B cell (primary cell): ENCODE results near the gene CUL9. TPM values are rescaled to one million over a fixed set of nuclear protein-coding genes. Genes with fewer than 3 reads are reported as not detected.
A peak's percentile ranks its signal among the peaks of the same experiment; 100 is the strongest.

Experiments
- ATAC-seq: fragments of 200-7000 bp; cut with Tn5 transposase; one replicate; pipeline ENCODE4 v1.10.0; 2021; ENCODE audit warnings: low read depth, mild to moderate bottlenecking, moderate number of reproducible peaks, moderate library complexity
- CTCF ChIA-PET: fragments of 350-600 bp; sonication (Branson Sonifier 250); formaldehyde crosslinking; loops from one replicate; lab custom pipeline; 2021; ENCODE audit warnings: antibody characterized with exemption, inconsistent platforms; lab: Charles Lee
- POLR2A ChIA-PET: fragments of 350-600 bp; sonication (Branson Sonifier 250); formaldehyde crosslinking; loops from one replicate; lab custom pipeline; 2021; ENCODE audit warnings: antibody characterized with exemption; lab: Charles Lee
- DNase-seq: peaks from one replicate; pipeline ENCODE4 v3.0.0; 2013
- H2AFZ ChIP-seq: 2 replicates; pipeline ENCODE4 v1.6.1; 2012; ENCODE audit warnings: mild to moderate bottlenecking, low read depth, low read length; ENCODE audit not compliant: insufficient read depth, poor library complexity, severe bottlenecking
- H3K27ac ChIP-seq, 2 donors: 1 replicate in 1 of 2; 2 replicates in 1 of 2; pipeline ENCODE4 v1.5.1; 2012 to 2013; ENCODE audit warnings: low read length in 2 of 2, mild to moderate bottlenecking in 2 of 2, moderate library complexity in 1 of 2
- H3K27me3 ChIP-seq, 4 experiments: fragments of 200-600 bp in 1 of 4; sonication (generic) in 1 of 4; replicated peaks in 1 of 4; 1 replicate in 2 of 4; 2 replicates in 2 of 4; pipeline versions ENCODE4 v1.6.1 to v1.7.0; 2013 to 2016; ENCODE audit warnings: low read length in 3 of 4, mild to moderate bottlenecking in 2 of 4, mixed read lengths in 1 of 4, moderate library complexity in 1 of 4; ENCODE audit not compliant: insufficient read depth in 4 of 4, control insufficient read depth in 3 of 4; ENCODE audit errors: control extremely low read depth in 1 of 4
- H3K36me3 ChIP-seq, 2 experiments: replicated peaks in 1 of 2; 1 replicate in 1 of 2; 2 replicates in 1 of 2; pipeline versions ENCODE4 v1.6.1 to v1.7.1; 2013; ENCODE audit warnings: low read length in 1 of 2; ENCODE audit not compliant: insufficient read depth in 2 of 2, control insufficient read depth in 1 of 2; ENCODE audit errors: control extremely low read depth in 1 of 2, extremely low read depth in 1 of 2
- H3K4me1 ChIP-seq, 2 donors: fragments of 200-600 bp in 1 of 2; sonication (generic) in 1 of 2; 1 replicate in 1 of 2; 2 replicates in 1 of 2; pipeline versions ENCODE4 v1.5.1 to v1.6.1; 2013 to 2017; ENCODE audit warnings: low read length in 2 of 2; ENCODE audit not compliant: control insufficient read depth in 2 of 2, insufficient read depth in 2 of 2
- H3K4me2 ChIP-seq: replicated peaks from 2 replicates; pipeline ENCODE3; 2012; ENCODE audit warnings: mild to moderate bottlenecking, low read depth, low read length; ENCODE audit not compliant: poor library complexity, severe bottlenecking
- H3K4me3 ChIP-seq, 5 experiments: fragments of 200-600 bp in 1 of 5; sonication (generic) in 1 of 5; 1 replicate in 3 of 5; 2 replicates in 2 of 5; pipeline versions ENCODE4 v1.5.1 to v1.7.0; 2011 to 2016; ENCODE audit warnings: low read length in 4 of 5, mild to moderate bottlenecking in 4 of 5, low read depth in 2 of 5, control low read depth in 1 of 5, moderate library complexity in 1 of 5; ENCODE audit not compliant: insufficient read depth in 1 of 5; ENCODE audit errors: control extremely low read depth in 1 of 5, extremely low read depth in 1 of 5
- H3K79me2 ChIP-seq: fragments of 200-600 bp; sonication (generic); one replicate; pipeline ENCODE4 v1.6.0; 2016; ENCODE audit warnings: low read length; ENCODE audit not compliant: control insufficient read depth, insufficient read depth
- H3K9ac ChIP-seq: fragments of 200-600 bp; sonication (generic); 2 replicates; pipeline ENCODE4 v1.6.1; 2017; ENCODE audit warnings: mild to moderate bottlenecking, low read length, moderate library complexity
- H3K9me3 ChIP-seq, 3 donors: one replicate each; pipeline versions ENCODE4 v1.6.1 to v1.7.1; 2013; ENCODE audit warnings: low read length in 2 of 3; ENCODE audit not compliant: control insufficient read depth in 2 of 3, insufficient read depth in 1 of 3; ENCODE audit errors: control extremely low read depth in 1 of 3
- H4K20me1 ChIP-seq: 2 replicates; pipeline ENCODE4 v1.6.0; 2012; ENCODE audit warnings: mild to moderate bottlenecking, low read length; ENCODE audit not compliant: insufficient read depth, control insufficient read depth, poor library complexity, severe bottlenecking
- H3K27ac Mint-ChIP-seq: one replicate; pipeline ENCODE4 v1.8.0; 2021; ENCODE audit warnings: mixed read lengths
- H3K27me3 Mint-ChIP-seq: one replicate; pipeline ENCODE4 v1.8.0; 2021; ENCODE audit warnings: mixed read lengths
- H3K4me1 Mint-ChIP-seq: one replicate; pipeline ENCODE4 v1.8.0; 2021; ENCODE audit warnings: mixed read lengths
- H3K4me3 Mint-ChIP-seq: one replicate; pipeline ENCODE4 v1.8.0; 2021; ENCODE audit warnings: mixed read lengths
- H3K9me3 Mint-ChIP-seq: one replicate; pipeline ENCODE4 v1.8.0; 2022; ENCODE audit warnings: mixed read lengths; ENCODE audit not compliant: insufficient read depth
- EZH2 ChIP-seq: IDR thresholded peaks from 2 replicates; pipeline ENCODE4 v1.6.1; 2012; ENCODE audit warnings: borderline replicate concordance, low read depth, mild to moderate bottlenecking, moderate library complexity, low read length; ENCODE audit not compliant: insufficient read depth, poor library complexity, severe bottlenecking
- WGBS: methylation state at CpG from one replicate; pipeline ENCODE4 v1.1.5; 2013; ENCODE audit warnings: missing lambda C conversion rate; ENCODE audit not compliant: insufficient coverage; 5-methylcytosine and 5-hydroxymethylcytosine counted together
- intact Hi-C: fragments of 100-400 bp; cut with micrococcal nuclease; formaldehyde crosslinking; loops from one replicate; pipeline ENCODE4 v1.10.0; 2022
- polyA plus RNA-seq: library from polyadenylated mRNA; depleted of rRNA; stranded (reverse); fragments of >200 nt; gene quantifications from 2 replicates; pipeline ENCODE4 v1.2.3, GENCODE V29; 2012
- total RNA-seq, 2 donors: library from RNA; stranded (reverse); fragments of 120-200 nt in 1 of 2; gene quantifications; 1 replicate in 1 of 2; 2 replicates in 1 of 2; pipeline versions ENCODE4 v1.2.3 to v1.2.4, GENCODE V29; 2013 to 2022
- TF ChIP-seq, protein P1 (sequence below): fragments of 200-600 bp; IDR thresholded peaks from one replicate; pipeline ENCODE4 v1.8.0; 2022; ENCODE audit warnings: antibody characterized with exemption, mild to moderate bottlenecking

CUL9 gene
- total and polyA plus RNA-seq, 2 donors (not counting 1 experiment from before 2014, with no cell fraction given), result 98.0 to 110 TPM

- no peaks in the 10 kb centered on the region for H3K27me3 Mint-ChIP-seq
- Histone ChIP-seq H3K9ac (peak overlapping the region; percentile 77), H4K20me1 (peaks cover 33% of the 10 kb centered on the region), H3K27ac (peak overlapping the region; percentile 50 to 90), H3K36me3 (peaks cover 0 to 16% of the 10 kb centered on the region in 2 experiments), H3K4me3 (peak overlapping the region; percentile 58 to 90 (median 66)), H3K4me2 (peak overlapping the region; percentile 94), H3K9me3 (peaks cover 0 to 7% (median 0%) of the 10 kb centered on the region in 3 donors), H3K27me3 (peaks cover 0 to 2% (median 0%) of the 10 kb centered on the region in 4 experiments), H3K79me2 (peaks cover 23% of the 10 kb centered on the region), H3K4me1 (peaks cover 35 to 49% of the 10 kb centered on the region in 2 donors), H2AFZ (peak overlapping the region; percentile 95)
- H3K27ac Mint-ChIP-seq, result peak overlapping the region; percentile 95
- intact Hi-C loops, result loop anchor here (1.0 to 5.0 kb wide), 14 partner anchors 76 to 1091 kb away; partner anchors contain the start of genes ABCC10, GTPBP2, KLC4 and MRPL2
- TF ChIP-seq EZH2, result no peak
- TF ChIP-seq, protein P1, sequence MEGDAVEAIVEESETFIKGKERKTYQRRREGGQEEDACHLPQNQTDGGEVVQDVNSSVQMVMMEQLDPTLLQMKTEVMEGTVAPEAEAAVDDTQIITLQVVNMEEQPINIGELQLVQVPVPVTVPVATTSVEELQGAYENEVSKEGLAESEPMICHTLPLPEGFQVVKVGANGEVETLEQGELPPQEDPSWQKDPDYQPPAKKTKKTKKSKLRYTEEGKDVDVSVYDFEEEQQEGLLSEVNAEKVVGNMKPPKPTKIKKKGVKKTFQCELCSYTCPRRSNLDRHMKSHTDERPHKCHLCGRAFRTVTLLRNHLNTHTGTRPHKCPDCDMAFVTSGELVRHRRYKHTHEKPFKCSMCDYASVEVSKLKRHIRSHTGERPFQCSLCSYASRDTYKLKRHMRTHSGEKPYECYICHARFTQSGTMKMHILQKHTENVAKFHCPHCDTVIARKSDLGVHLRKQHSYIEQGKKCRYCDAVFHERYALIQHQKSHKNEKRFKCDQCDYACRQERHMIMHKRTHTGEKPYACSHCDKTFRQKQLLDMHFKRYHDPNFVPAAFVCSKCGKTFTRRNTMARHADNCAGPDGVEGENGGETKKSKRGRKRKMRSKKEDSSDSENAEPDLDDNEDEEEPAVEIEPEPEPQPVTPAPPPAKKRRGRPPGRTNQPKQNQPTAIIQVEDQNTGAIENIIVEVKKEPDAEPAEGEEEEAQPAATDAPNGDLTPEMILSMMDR, result no peak
- H3K4me1 Mint-ChIP-seq, result peaks cover 46% of the 10 kb centered on the region
- ChIA-PET CTCF (interaction anchor here (0.9 to 2.7 kb wide), 3 partner anchors 9 to 58 kb away, joined by 3 to 8 read pairs (median 3); partner anchors contain the start of gene CUL9), POLR2A (interaction anchor here (0.5 to 1.4 kb wide), 4 partner anchors 57 to 567 kb away, joined by 3 to 4 read pairs (median 3); partner anchors contain the start of genes DNPH1 and RPL7L1)
- H3K9me3 Mint-ChIP-seq, result no peaks in the 10 kb centered on the region
- ATAC-seq, result peak; percentile 2
- H3K4me3 Mint-ChIP-seq, result peak overlapping the region; percentile 85
- WGBS, result under 1% methylated on average over 57 of the region's 57 CpGs
- DNase-seq, result peak; percentile 75
Measured at GRCh38 chr6:43171707-43172103, 10.3 kb upstream of the CUL9 start.
